Spleen (tissue), 7 donors: ENCODE results near the gene ANKRD12.

Experiments used
- CTCF ChIP-seq, 11 experiments: fragments of 200-600 bp in 7 of 11; fragments of 450-650 bp in 4 of 11; sonication (generic) in 4 of 11; IDR thresholded peaks in 8 of 11; conservative IDR thresholded peaks in 3 of 11; 1 replicate in 7 of 11; 2 replicates in 4 of 11; pipeline versions ENCODE4 v1.4.0 to v1.8.0; 2016 to 2021; ENCODE audit warnings: antibody characterized with exemption in 11 of 11, inconsistent platforms in 4 of 11, mild to moderate bottlenecking in 1 of 11
- POLR2A ChIP-seq, 3 donors: fragments of 450-650 bp; IDR thresholded peaks; one replicate each; pipeline ENCODE4 v1.5.1; 2017; ENCODE audit warnings: antibody characterized with exemption in 3 of 3, mild to moderate bottlenecking in 1 of 3
- POLR2AphosphoS5 ChIP-seq, 3 donors: sonication (generic); formaldehyde crosslinking; IDR thresholded peaks; one replicate each; pipeline ENCODE4 v1.5.1; 2017; ENCODE audit warnings: antibody characterized with exemption in 3 of 3
- donor health status: DM: no; HTN: no; CAD: no; lungs with moderate emphysema.
- donor health status: DM: no; HTN: no; CAD: no.
- donor health status: DM: no; HTN: no; CAD: no.

GRCh38 chr18:9106094-9106493, 30.5 kb upstream of the ANKRD12 start:
- TF ChIP-seq CTCF (IDR thresholded peaks at IDR 0.05 in 8 of 11, conservative IDR thresholded peaks at IDR 0.05 in 3 of 11) (no peak), POLR2AphosphoS5 (IDR thresholded peaks at IDR 0.05) (no peak), POLR2A (IDR thresholded peaks at IDR 0.05) (no peak)
